Small intestine (tissue), 7 donors: ENCODE data around the gene BTBD3. TPM values are rescaled to one million over a fixed set of nuclear protein-coding genes. Genes with fewer than 3 reads are reported as not detected.

Experiments used
- DNase-seq, 2 donors: peaks; one replicate each; pipeline versions ENCODE4 v3.0.0 to v3.0.0-alpha.2; 2013
- FAIRE-seq: peaks from 2 replicates; lab custom pipeline; 2012; peaks lifted over from hg19 to GRCh38; lab: Jason Lieb, UNC
- H3K27ac ChIP-seq, 3 donors: one replicate each; pipeline ENCODE4 v1.5.1; 2013; ENCODE audit warnings: low read length in 2 of 3, mild to moderate bottlenecking in 2 of 3, control low read depth in 1 of 3, inconsistent platforms in 1 of 3, low read depth in 1 of 3, moderate library complexity in 1 of 3
- H3K27me3 ChIP-seq, 3 donors: one replicate each; pipeline ENCODE4 v1.6.1; 2013; ENCODE audit warnings: low read length in 3 of 3, inconsistent platforms in 1 of 3; ENCODE audit not compliant: control insufficient read depth in 3 of 3, insufficient read depth in 3 of 3
- H3K36me3 ChIP-seq, 3 donors: one replicate each; pipeline ENCODE4 v1.6.1; 2013; ENCODE audit warnings: low read length in 3 of 3, inconsistent platforms in 1 of 3, low read depth in 1 of 3, mild to moderate bottlenecking in 1 of 3, moderate library complexity in 1 of 3; ENCODE audit not compliant: control insufficient read depth in 3 of 3, insufficient read depth in 2 of 3
- H3K4me1 ChIP-seq, 3 donors: one replicate each; pipeline ENCODE4 v1.6.1; 2013; ENCODE audit warnings: low read length in 2 of 3, inconsistent platforms in 1 of 3, low read depth in 1 of 3, mild to moderate bottlenecking in 1 of 3, moderate library complexity in 1 of 3; ENCODE audit not compliant: control insufficient read depth in 3 of 3, insufficient read depth in 2 of 3
- H3K4me3 ChIP-seq, 3 donors: one replicate each; pipeline ENCODE4 v1.5.1; 2013; ENCODE audit warnings: low read length in 3 of 3, control low read depth in 1 of 3, inconsistent platforms in 1 of 3, low read depth in 1 of 3, mild to moderate bottlenecking in 1 of 3, moderate library complexity in 1 of 3
- H3K9me3 ChIP-seq, 2 donors: one replicate each; pipeline ENCODE4 v1.6.1; 2013; ENCODE audit warnings: low read depth in 1 of 2, low read length in 1 of 2; ENCODE audit not compliant: control insufficient read depth in 2 of 2, insufficient read depth in 1 of 2
- WGBS, 3 donors: extraction: QIAGEN DNeasy Blood & Tissue Kit; methylation state at CpG; one replicate each; pipeline ENCODE4 v1.1.7; 2013; 5-methylcytosine and 5-hydroxymethylcytosine counted together
- polyA plus RNA-seq, 4 donors: library from polyadenylated mRNA; stranded (reverse) in 3 of 4; unstranded in 1 of 4; fragments of 200-250 nt in 3 of 4; fragments of 120-200 nt in 1 of 4; gene quantifications; one replicate each; pipeline versions ENCODE4 v1.2.1 to v1.2.3, GENCODE V29; 2013
- donor health status: healthy with polysubstance abuse.
- donor health status: control.
- donor health status: control.
- donor health status: Bipolar disorder and iron deficiency.
- donor health status: healthy.

The BTBD3 gene
- polyA plus RNA-seq, 4 donors, result 6.9 to 50.2 (median 10.4) TPM

GRCh38 chr20:11957911-11958310, 40.2 kb downstream of the BTBD3 start:
- Histone ChIP-seq H3K9me3 (peaks cover 0 to 8% of the 10 kb centered on the region in 2 donors), H3K27ac (no peak overlapping the region), H3K4me3 (no peak overlapping the region), H3K4me1 (no peaks in the 10 kb centered on the region), H3K36me3 (no peaks in the 10 kb centered on the region), H3K27me3 (peaks cover 0 to 2% (median 0%) of the 10 kb centered on the region in 3 donors)
- DNase-seq (no peak), FAIRE-seq (no peak)

- Histone ChIP-seq H3K9me3 (peaks cover 0 to 8% of the 10 kb centered on the region in 2 donors), H3K27me3 (peaks cover 0 to 2% (median 0%) of the 10 kb centered on the region in 3 donors), H3K36me3 (no peaks in the 10 kb centered on the region), H3K27ac (no peak overlapping the region), H3K4me3 (no peak overlapping the region), H3K4me1 (no peaks in the 10 kb centered on the region)
- FAIRE-seq, result no peak
- no peak for DNase-seq
- 69 to 82% (median 73%) methylated on average over 24 of the region's 24 CpGs for WGBS, 3 donors
These were observed 41.2 kb downstream of the BTBD3 start for GRCh38 chr20:11958855-11959254.

DNA sequence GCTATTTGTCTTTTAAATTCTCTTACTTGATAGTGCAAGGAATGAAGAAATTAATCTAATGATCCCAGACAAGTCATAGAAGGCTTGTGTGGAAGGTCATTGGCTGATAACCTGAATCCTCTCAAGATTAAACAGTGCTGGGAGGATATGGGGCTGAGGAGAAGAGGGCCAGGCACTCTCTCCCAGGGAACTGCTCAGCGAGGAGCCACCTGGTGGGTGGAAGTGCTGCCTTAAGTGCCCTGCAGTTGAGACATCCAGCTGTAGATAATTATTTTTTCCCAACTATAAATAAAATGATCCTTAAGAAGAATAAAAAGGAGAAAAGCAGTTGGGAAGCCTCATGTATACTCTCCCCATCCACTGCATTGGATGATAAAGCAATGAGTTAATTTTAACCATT, 47.9 kb downstream of the BTBD3 start:
- WGBS, 3 donors, result 67 to 81% (median 77%) methylated on average over 1 of the region's 1 CpG
- FAIRE-seq (no peak), DNase-seq (no peak)
- Histone ChIP-seq H3K36me3 (no peaks in the 10 kb centered on the region), H3K9me3 (no peaks in the 10 kb centered on the region), H3K27me3 (no peaks in the 10 kb centered on the region), H3K27ac (no peak overlapping the region), H3K4me1 (no peaks in the 10 kb centered on the region), H3K4me3 (no peak overlapping the region)

DNA sequence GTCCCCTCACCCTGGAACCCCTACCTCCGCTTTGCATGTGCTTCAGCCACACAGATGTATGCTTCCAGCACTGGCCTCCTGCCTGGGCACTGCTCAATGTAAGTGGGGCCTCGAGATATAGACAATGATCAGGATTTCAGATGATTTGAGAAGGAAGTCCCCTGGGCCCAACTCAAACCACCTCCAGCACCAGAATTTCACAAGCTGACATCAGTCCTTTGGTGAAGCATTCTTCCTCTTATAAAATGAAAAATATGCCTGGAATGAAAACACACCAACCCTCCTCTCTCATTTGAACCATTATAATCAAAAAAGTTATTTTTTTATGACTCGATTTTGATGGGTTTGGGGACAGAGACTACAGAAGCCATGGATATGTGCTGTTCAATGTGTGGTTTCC, 48.5 kb downstream of the BTBD3 start:
- no peaks in the 10 kb centered on the region for H3K36me3 ChIP-seq
- no peaks in the 10 kb centered on the region for H3K4me1 ChIP-seq
- H3K4me3 ChIP-seq, result no peak overlapping the region
- H3K9me3 ChIP-seq, result no peaks in the 10 kb centered on the region
- FAIRE-seq (no peak), DNase-seq (no peak)
- H3K27me3 ChIP-seq, result no peaks in the 10 kb centered on the region
- WGBS, 3 donors, result 47 to 64% (median 60%) methylated on average over 3 of the region's 3 CpGs
- no peak overlapping the region for H3K27ac ChIP-seq

DNA sequence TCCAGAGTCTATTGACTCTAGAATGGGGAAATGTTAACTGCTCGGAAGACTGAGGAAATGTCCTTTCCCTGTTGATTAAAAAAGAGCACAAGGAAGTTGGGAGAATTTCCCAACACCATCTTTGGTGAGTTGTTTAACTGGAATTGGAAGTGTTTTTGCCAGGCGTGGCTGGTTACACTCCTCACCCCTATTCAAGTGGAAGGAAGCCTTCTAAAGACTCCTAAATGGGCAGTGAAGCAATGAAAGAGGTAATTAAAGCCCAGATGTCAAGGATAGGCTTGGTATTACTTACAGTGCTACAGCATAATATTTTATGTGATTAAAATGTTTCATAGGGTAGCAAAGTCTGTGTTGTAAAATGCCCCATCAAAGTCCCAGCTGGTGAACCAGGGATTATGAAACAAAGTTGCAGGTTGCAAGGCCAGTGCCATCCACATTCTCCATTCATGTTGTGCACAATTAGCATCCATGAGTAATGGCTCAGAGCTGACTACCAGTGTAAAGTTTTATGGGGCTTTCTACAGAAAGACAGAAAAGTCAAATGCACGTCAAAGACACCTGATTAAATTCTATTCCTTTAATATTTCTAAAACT, 52.6 kb downstream of the BTBD3 start:
- Histone ChIP-seq H3K4me1 (no peaks in the 10 kb centered on the region), H3K27ac (no peak overlapping the region), H3K36me3 (no peaks in the 10 kb centered on the region), H3K27me3 (no peaks in the 10 kb centered on the region), H3K9me3 (no peaks in the 10 kb centered on the region), H3K4me3 (no peak overlapping the region)
- FAIRE-seq (no peak), DNase-seq (no peak)
- WGBS, 3 donors, result 81 to 83% (median 83%) methylated on average over 3 of the region's 3 CpGs

DNA sequence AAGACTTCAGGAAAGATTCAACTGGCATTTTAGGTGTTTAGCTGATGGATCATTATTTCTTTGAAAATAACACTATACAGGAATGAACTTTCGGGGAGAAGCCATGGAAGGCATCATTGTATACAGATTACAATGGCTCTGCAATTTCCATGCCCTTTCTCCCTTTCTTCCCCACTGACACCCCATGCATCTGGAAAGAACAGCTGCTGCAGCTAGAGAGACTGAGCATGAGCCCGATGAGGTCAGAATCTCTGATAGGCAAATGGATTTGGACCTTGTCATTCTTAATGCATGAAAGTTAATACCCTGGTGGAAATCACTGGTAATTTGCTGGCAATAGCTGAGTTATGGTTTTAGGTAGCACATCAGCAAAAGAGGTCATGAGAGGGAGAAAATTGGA, 54.8 kb downstream of the BTBD3 start:
- no peak for FAIRE-seq
- H3K36me3 ChIP-seq, result no peaks in the 10 kb centered on the region
- H3K27me3 ChIP-seq, result no peaks in the 10 kb centered on the region
- H3K27ac ChIP-seq, result no peak overlapping the region
- no peak overlapping the region for H3K4me3 ChIP-seq
- no peaks in the 10 kb centered on the region for H3K4me1 ChIP-seq
- peaks cover 0 to 3% of the 10 kb centered on the region in 2 donors for H3K9me3 ChIP-seq
- no peak for DNase-seq
- WGBS, 3 donors, result 53 to 83% (median 58%) methylated on average over 2 of the region's 2 CpGs
